SK-N-SH treated with all-trans-retinoic acid at 6 μM for 48 hours (cell line): Measurements from ENCODE around the gene PHLDB1.

ENCODE experiments used
- ARNTL ChIP-seq: fragments of 450-650 bp; formaldehyde crosslinking; IDR thresholded peaks from 2 replicates; pipeline ENCODE4 v1.5.0; 2020; ENCODE audit warnings: low read depth, mild to moderate bottlenecking, moderate library complexity, borderline replicate concordance
- ISL1 ChIP-seq: fragments of 250-450 bp; sonication (Bioruptor Pico); IDR thresholded peaks from 2 replicates; pipeline ENCODE4 v2.1.2; 2022; ENCODE audit warnings: mild to moderate bottlenecking, moderate library complexity
- OSR1 ChIP-seq: fragments of 250-450 bp; sonication (Bioruptor Pico); IDR thresholded peaks from 2 replicates; pipeline ENCODE4 v1.8.0; 2022; ENCODE audit warnings: moderate library complexity, mild to moderate bottlenecking, inconsistent platforms
- PPARA ChIP-seq: fragments of 250-450 bp; sonication (Bioruptor Pico); IDR thresholded peaks from 2 replicates; pipeline ENCODE4 v1.5.0; 2020; ENCODE audit warnings: mild to moderate bottlenecking, borderline replicate concordance
- RARB ChIP-seq: fragments of 250-450 bp; sonication (Bioruptor Pico); IDR thresholded peaks from 2 replicates; pipeline ENCODE4 v1.8.0; 2021; ENCODE audit warnings: mild to moderate bottlenecking, moderate library complexity
- SNAI2 ChIP-seq: fragments of 250-450 bp; sonication (Bioruptor Pico); IDR thresholded peaks from 2 replicates; pipeline ENCODE4 v1.5.0; 2020; ENCODE audit warnings: mild to moderate bottlenecking, moderate library complexity
- TOX ChIP-seq: fragments of 250-450 bp; sonication (Bioruptor Pico); IDR thresholded peaks from 2 replicates; pipeline ENCODE4 v1.8.0; 2021; ENCODE audit warnings: mild to moderate bottlenecking, moderate library complexity, borderline replicate concordance
- ZFP3 ChIP-seq: fragments of 250-450 bp; sonication (Bioruptor Pico); IDR thresholded peaks from 2 replicates; pipeline ENCODE4 v1.5.0; 2020; ENCODE audit warnings: mild to moderate bottlenecking, moderate library complexity
- ZFP30 ChIP-seq: fragments of 450-650 bp; formaldehyde crosslinking; IDR thresholded peaks from 2 replicates; pipeline ENCODE4 v1.5.0; 2022; ENCODE audit warnings: mild to moderate bottlenecking, moderate library complexity
- ZNF8 ChIP-seq: fragments of 450-650 bp; formaldehyde crosslinking; IDR thresholded peaks from 2 replicates; pipeline ENCODE4 v1.5.0; 2020; ENCODE audit warnings: mild to moderate bottlenecking, moderate library complexity
- TF ChIP-seq, protein P1 (sequence below): fragments of 250-450 bp; sonication (Bioruptor Pico); IDR thresholded peaks from 2 replicates; pipeline ENCODE4 v1.8.0; 2020; ENCODE audit warnings: mild to moderate bottlenecking, moderate library complexity, borderline replicate concordance
- TF ChIP-seq, protein P2 (sequence below): fragments of 250-450 bp; sonication (Bioruptor Pico); IDR thresholded peaks from 2 replicates; pipeline ENCODE4 v1.5.1; 2020; ENCODE audit warnings: low read depth, mild to moderate bottlenecking, moderate library complexity

GRCh38 chr11:118609380-118610224 is 2.2 kb downstream of the PHLDB1 start:
- TF ChIP-seq, protein P1, sequence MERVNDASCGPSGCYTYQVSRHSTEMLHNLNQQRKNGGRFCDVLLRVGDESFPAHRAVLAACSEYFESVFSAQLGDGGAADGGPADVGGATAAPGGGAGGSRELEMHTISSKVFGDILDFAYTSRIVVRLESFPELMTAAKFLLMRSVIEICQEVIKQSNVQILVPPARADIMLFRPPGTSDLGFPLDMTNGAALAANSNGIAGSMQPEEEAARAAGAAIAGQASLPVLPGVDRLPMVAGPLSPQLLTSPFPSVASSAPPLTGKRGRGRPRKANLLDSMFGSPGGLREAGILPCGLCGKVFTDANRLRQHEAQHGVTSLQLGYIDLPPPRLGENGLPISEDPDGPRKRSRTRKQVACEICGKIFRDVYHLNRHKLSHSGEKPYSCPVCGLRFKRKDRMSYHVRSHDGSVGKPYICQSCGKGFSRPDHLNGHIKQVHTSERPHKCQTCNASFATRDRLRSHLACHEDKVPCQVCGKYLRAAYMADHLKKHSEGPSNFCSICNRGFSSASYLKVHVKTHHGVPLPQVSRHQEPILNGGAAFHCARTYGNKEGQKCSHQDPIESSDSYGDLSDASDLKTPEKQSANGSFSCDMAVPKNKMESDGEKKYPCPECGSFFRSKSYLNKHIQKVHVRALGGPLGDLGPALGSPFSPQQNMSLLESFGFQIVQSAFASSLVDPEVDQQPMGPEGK (CRISPR knock-in tag) = no peak
- TF ChIP-seq, protein P2, sequence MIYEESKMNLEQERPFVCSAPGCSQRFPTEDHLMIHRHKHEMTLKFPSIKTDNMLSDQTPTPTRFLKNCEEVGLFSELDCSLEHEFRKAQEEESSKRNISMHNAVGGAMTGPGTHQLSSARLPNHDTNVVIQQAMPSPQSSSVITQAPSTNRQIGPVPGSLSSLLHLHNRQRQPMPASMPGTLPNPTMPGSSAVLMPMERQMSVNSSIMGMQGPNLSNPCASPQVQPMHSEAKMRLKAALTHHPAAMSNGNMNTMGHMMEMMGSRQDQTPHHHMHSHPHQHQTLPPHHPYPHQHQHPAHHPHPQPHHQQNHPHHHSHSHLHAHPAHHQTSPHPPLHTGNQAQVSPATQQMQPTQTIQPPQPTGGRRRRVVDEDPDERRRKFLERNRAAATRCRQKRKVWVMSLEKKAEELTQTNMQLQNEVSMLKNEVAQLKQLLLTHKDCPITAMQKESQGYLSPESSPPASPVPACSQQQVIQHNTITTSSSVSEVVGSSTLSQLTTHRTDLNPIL (CRISPR knock-in tag) = no peak
- TF ChIP-seq SNAI2 (CRISPR knock-in tag) (no peak), ZFP30 (no peak), ISL1 (CRISPR knock-in tag) (no peak), PPARA (CRISPR knock-in tag) (no peak), ZNF8 (no peak), TOX (no peak), ARNTL (no peak), OSR1 (CRISPR knock-in tag) (no peak), RARB (no peak), ZFP3 (CRISPR knock-in tag) (no peak)
